H1 (cell line): Measurements from ENCODE around the gene ALDH1B1. TPM values are rescaled to one million over a fixed set of nuclear protein-coding genes. Genes with fewer than 3 reads are reported as not detected.

ENCODE experiments used
- ATF2 ChIP-seq: IDR thresholded peaks from 2 replicates; pipeline ENCODE4 v1.6.1; 2012; ENCODE audit warnings: low read length, inconsistent platforms
- CHD7 ChIP-seq: fragments of 300-600 bp; sonication (generic); IDR thresholded peaks from 2 replicates; pipeline ENCODE4 v1.7.1; 2012; ENCODE audit warnings: low read length, moderate library complexity, mild to moderate bottlenecking, inconsistent platforms; ENCODE audit not compliant: insufficient replicate concordance
- CREB1 ChIP-seq: IDR thresholded peaks from 2 replicates; pipeline ENCODE4 v1.6.1; 2012; ENCODE audit warnings: inconsistent platforms
- EGR1 ChIP-seq: IDR thresholded peaks from 2 replicates; pipeline ENCODE4 v1.6.1; 2011; ENCODE audit warnings: low read depth, low read length, borderline replicate concordance
- JUN ChIP-seq: IDR thresholded peaks from 2 replicates; pipeline ENCODE4 v1.6.1; 2011; ENCODE audit warnings: low read depth, mild to moderate bottlenecking, improper control_type of control experiment, low read length
- JUND ChIP-seq: IDR thresholded peaks from 2 replicates; pipeline ENCODE4 v1.6.1; 2011; ENCODE audit warnings: mild to moderate bottlenecking, improper control_type of control experiment, low read length
- KDM4A ChIP-seq: IDR thresholded peaks from one replicate; pipeline ENCODE4 v1.7.1; 2012; ENCODE audit warnings: low read depth, mild to moderate bottlenecking, moderate library complexity, low read length, inconsistent platforms; ENCODE audit not compliant: severe bottlenecking
- SUZ12 ChIP-seq: fragments of 200-600 bp; sonication (generic); IDR thresholded peaks from 2 replicates; pipeline ENCODE4 v1.6.1; 2012; ENCODE audit warnings: mild to moderate bottlenecking, inconsistent platforms, low read length, moderate library complexity, mixed read lengths
- polyA plus RNA-seq, 7 experiments: library from polyadenylated mRNA; depleted of rRNA in 3 of 7; stranded (reverse) in 5 of 7; unstranded in 2 of 7; fragments of >200 nt in 5 of 7; fragments of 200-250 nt in 2 of 7; gene quantifications; 1 replicate in 5 of 7; 2 replicates in 1 of 7; 4 replicates in 1 of 7; pipeline versions ENCODE4 v1.2.1 to v1.2.3, GENCODE V29; 2011 to 2013; ENCODE audit warnings: missing spikeins in 2 of 7, mixed read lengths in 2 of 7
- total RNA-seq: library from RNA; stranded (reverse); fragmentation: NEBNext Ultra II Directional; extraction: Animal tissue kit (Norgen Biotek cat#: 25700); gene quantifications from 2 replicates; pipeline ENCODE4 v1.2.1, GENCODE V29; 2021

ALDH1B1 gene
- total and polyA plus RNA-seq, 2 of the 8 experiments (the other 6 are each of a cell fraction or from before 2014, with no cell fraction given): 41.6 to 78.7 TPM

- TF ChIP-seq CHD7 (no peak), CREB1 (no peak), SUZ12 (no peak), EGR1 (no peak), KDM4A (no peak), JUND (no peak), ATF2 (no peak), JUN (no peak)
- TF ChIP-seq, all 59 proteins: peak for 0
These were observed 42.4 kb downstream of the ALDH1B1 start (continued) for GRCh38 chr9:38434853-38435252.
